T-cell (primary cell): ENCODE data around the gene RHBDD2. TPM values are rescaled to one million over a fixed set of nuclear protein-coding genes. Genes with fewer than 3 reads are reported as not detected.

Experiments used
- ATAC-seq, 4 experiments: fragments of 200-7000 bp in 3 of 4; fragments of 150-1000 bp in 1 of 4; cut with Tn5 transposase; replicated peaks in 1 of 4; 1 replicate in 3 of 4; 2 replicates in 1 of 4; pipeline ENCODE4 v1.10.0; 2021; ENCODE audit warnings: moderate library complexity in 3 of 4, mild to moderate bottlenecking in 2 of 4, moderate number of reproducible peaks in 1 of 4
- CTCF ChIA-PET, 2 donors: fragments of 300-600 bp; sonication (Branson Sonifier 250); formaldehyde crosslinking; loops; one replicate each; lab custom pipeline; 2022; ENCODE audit warnings: antibody characterized with exemption in 2 of 2; lab: Charles Lee
- POLR2A ChIA-PET, 2 donors: fragments of 300-600 bp; sonication (Branson Sonifier 250); formaldehyde crosslinking; loops; one replicate each; lab custom pipeline; 2022; ENCODE audit warnings: antibody characterized with exemption in 2 of 2; lab: Charles Lee
- DNase-seq, 35 experiments: peaks; one replicate each; pipeline versions ENCODE4 v3.0.0 to v3.0.0-alpha.2; 2013 to 2023
- H3K27ac ChIP-seq: one replicate; pipeline ENCODE4 v1.5.1; 2013; ENCODE audit warnings: low read length
- H3K27me3 ChIP-seq, 2 experiments: replicated peaks in 1 of 2; 1 replicate in 1 of 2; 2 replicates in 1 of 2; pipeline versions ENCODE4 v1.6.1 to v1.7.0; 2013; ENCODE audit warnings: low read length in 1 of 2, mixed read lengths in 1 of 2; ENCODE audit not compliant: control insufficient read depth in 2 of 2, insufficient read depth in 2 of 2; ENCODE audit errors: extremely low read depth in 1 of 2
- H3K36me3 ChIP-seq, 2 donors: 1 replicate in 1 of 2; 2 replicates in 1 of 2; pipeline versions ENCODE4 v1.6.1 to v1.7.0; 2013; ENCODE audit warnings: low read length in 1 of 2; ENCODE audit not compliant: control insufficient read depth in 2 of 2, insufficient read depth in 1 of 2; ENCODE audit errors: extremely low read depth in 1 of 2
- H3K4me1 ChIP-seq, 2 experiments: 1 replicate in 1 of 2; 2 replicates in 1 of 2; pipeline versions ENCODE4 v1.6.1 to v1.7.0; 2013; ENCODE audit warnings: low read length in 2 of 2, mixed read lengths in 1 of 2; ENCODE audit not compliant: insufficient read depth in 2 of 2, control insufficient read depth in 1 of 2; ENCODE audit errors: extremely low read depth in 1 of 2
- H3K4me3 ChIP-seq, 2 donors: 1 replicate in 1 of 2; 2 replicates in 1 of 2; pipeline versions ENCODE4 v1.5.1 to v1.7.0; 2013; ENCODE audit warnings: mild to moderate bottlenecking in 2 of 2, low read length in 1 of 2, moderate library complexity in 1 of 2; ENCODE audit not compliant: control insufficient read depth in 1 of 2; ENCODE audit errors: extremely low read depth in 1 of 2
- H3K9me3 ChIP-seq: 2 replicates; pipeline ENCODE4 v1.7.0; 2013
- H3K27ac Mint-ChIP-seq, 2 donors: one replicate each; pipeline ENCODE4 v1.8.0; 2020 to 2021; ENCODE audit warnings: mild to moderate bottlenecking in 2 of 2, mixed read lengths in 2 of 2
- H3K27me3 Mint-ChIP-seq, 2 donors: one replicate each; pipeline ENCODE4 v1.8.0; 2021 to 2022; ENCODE audit warnings: mixed read lengths in 2 of 2
- H3K36me3 Mint-ChIP-seq: one replicate; pipeline ENCODE4 v1.8.0; 2021; ENCODE audit warnings: mixed read lengths
- H3K4me1 Mint-ChIP-seq, 3 donors: one replicate each; pipeline ENCODE4 v1.8.0; 2020 to 2022; ENCODE audit warnings: mixed read lengths in 3 of 3, mild to moderate bottlenecking in 1 of 3
- H3K4me3 Mint-ChIP-seq, 3 donors: one replicate each; pipeline ENCODE4 v1.8.0; 2020 to 2022; ENCODE audit warnings: mild to moderate bottlenecking in 3 of 3, mixed read lengths in 3 of 3, moderate library complexity in 3 of 3
- H3K9me3 Mint-ChIP-seq, 3 donors: one replicate each; pipeline ENCODE4 v1.8.0; 2020 to 2022; ENCODE audit warnings: mixed read lengths in 3 of 3
- WGBS: methylation state at CpG from one replicate; pipeline ENCODE4 v1.1.5; 2013; ENCODE audit warnings: missing lambda C conversion rate; ENCODE audit not compliant: insufficient coverage; 5-methylcytosine and 5-hydroxymethylcytosine counted together
- total RNA-seq, 35 experiments: library from RNA in 6 of 35; stranded (reverse) in 6 of 35; fragments of 120-200 nt in 1 of 35; gene quantifications; one replicate each; pipeline versions ENCODE4 v1.2.1 to v1.2.4 and lab custom pipeline; 2013 to 2026

Gene RHBDD2
- total RNA-seq, 5 donors from 2014 or later (not counting 1 experiment from before 2014, with no cell fraction given): 46.7 to 110 (median 59.4) TPM

DNA sequence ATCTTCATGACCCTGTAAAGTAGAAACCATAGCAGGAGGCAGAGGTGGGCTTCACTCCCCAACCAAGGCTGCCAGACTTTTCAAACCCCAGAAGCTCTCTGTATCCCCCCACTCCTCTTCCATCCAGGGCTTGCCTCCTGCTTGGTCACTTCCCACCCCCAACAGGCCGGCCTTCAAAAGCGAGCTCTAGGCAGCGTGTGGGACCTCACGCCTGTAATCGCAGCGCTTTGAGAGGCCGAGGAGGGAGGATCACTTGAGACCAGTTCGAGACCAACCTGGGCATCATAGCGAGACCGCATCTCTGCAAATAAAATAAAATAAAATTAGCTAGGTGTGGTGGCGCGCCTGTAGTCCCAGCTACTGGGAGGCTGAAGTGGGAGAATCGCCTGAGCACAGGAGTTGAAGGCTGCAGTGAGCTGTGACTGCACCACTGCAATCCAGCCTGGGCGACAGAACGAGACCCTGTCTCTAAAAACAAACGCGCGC lies 35.4 kb downstream of the RHBDD2 start:
- peaks cover 25 to 35% (median 30%) of the 10 kb centered on the region in 3 donors for H3K4me1 Mint-ChIP-seq
- Histone ChIP-seq H3K4me3 (peak overlapping the region; percentile 87 to 89), H3K27me3 (no peaks in the 10 kb centered on the region), H3K4me1 (peaks cover 3 to 40% of the 10 kb centered on the region in 2 experiments), H3K27ac (peak overlapping the region; percentile 93), H3K9me3 (no peaks in the 10 kb centered on the region), H3K36me3 (no peaks in the 10 kb centered on the region)
- no peaks in the 10 kb centered on the region for H3K27me3 Mint-ChIP-seq
- POLR2A ChIA-PET: interaction anchor here (0.6 to 1.1 kb wide), 5 partner anchors 34 to 186 kb away, joined by 3 to 4 read pairs (median 4); partner anchors contain the start of genes HIP1 (in 1 of the 2) and RHBDD2 (in 1 of the 2)
- DNase-seq (no peak), ATAC-seq (no peak)
- CTCF ChIA-PET: interaction anchor here (0.6 kb wide), 2 partner anchors 36 to 348 kb away, joined by 3 to 4 read pairs; no protein-coding TSS in a partner anchor
- H3K4me3 Mint-ChIP-seq: peak overlapping the region; percentile 90 to 93 (median 90)
- 46% methylated on average over 17 of the region's 18 CpGs for WGBS
- no peaks in the 10 kb centered on the region for H3K9me3 Mint-ChIP-seq
- H3K27ac Mint-ChIP-seq: peak overlapping the region; percentile 97 to 98
- no peaks in the 10 kb centered on the region for H3K36me3 Mint-ChIP-seq

DNA sequence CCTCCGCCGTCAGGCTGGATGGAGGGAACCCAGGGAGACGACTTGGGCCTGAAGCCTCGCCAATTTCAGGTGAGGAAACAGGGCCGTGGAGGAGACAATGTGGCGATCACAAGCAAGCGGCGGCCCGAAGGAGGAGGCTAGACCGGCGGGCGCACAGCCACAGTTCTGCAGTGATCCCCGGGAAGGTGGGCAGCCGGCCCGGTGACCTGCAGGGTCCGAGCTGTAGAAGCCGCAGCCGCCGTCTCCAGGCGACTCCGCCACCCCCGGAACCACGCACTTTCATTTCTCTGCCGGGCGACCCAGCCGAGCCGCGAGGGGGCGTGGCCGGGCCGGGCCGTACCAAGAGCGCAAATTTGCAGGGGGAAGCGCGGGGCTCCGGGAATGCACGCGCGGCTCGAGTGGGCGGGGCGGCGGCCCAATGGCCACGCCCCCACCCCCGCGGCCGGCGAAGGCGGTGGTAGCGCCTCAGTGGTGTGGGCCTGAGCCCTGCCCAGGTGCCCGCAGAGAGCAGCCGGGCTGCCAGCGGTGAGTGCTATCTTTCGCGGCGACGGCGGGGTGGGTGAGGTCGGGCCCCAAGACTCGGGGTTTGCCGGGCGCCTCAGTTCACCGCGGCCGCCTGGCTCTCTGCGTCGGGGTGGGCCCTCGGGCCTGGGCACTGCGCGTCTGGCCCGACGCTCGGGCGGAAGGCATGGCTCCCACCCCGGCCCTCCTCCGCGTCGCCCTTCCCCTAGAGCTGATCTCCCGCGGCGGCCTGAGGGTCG lies 36.0 kb downstream of the RHBDD2 start, which contains the start of gene POR:
Gene POR, plus strand, starts transcription at position 501 of the 761 bp plus-strand sequence. CDS start 38,847 bp downstream, outside the sequence.
- ATAC-seq (peak; percentile 92 to 96 (median 95)), DNase-seq (peak; percentile 89 to 99 (median 95))
- no peaks in the 10 kb centered on the region for H3K27me3 Mint-ChIP-seq
- Histone ChIP-seq H3K27ac (peak within 1 kb of the TSS; percentile 93), H3K36me3 (no peaks in the 10 kb centered on the region), H3K4me3 (peak within 1 kb of the TSS; percentile 87 to 89), H3K9me3 (no peaks in the 10 kb centered on the region), H3K27me3 (no peaks in the 10 kb centered on the region), H3K4me1 (peaks cover 3 to 40% of the 10 kb centered on the region in 2 experiments)
- H3K9me3 Mint-ChIP-seq: no peaks in the 10 kb centered on the region
- peak within 1 kb of the TSS; percentile 90 to 93 (median 90) for H3K4me3 Mint-ChIP-seq
- ChIA-PET POLR2A (interaction anchor here (0.6 to 1.8 kb wide), 8 partner anchors 14 to 479 kb away, joined by 3 to 8 read pairs (median 3); partner anchors contain the start of genes HIP1 (in 1 of the 2) and RHBDD2 (in 1 of the 2)), CTCF (interaction anchor here (0.5 to 1.1 kb wide), 5 partner anchors 36 to 347 kb away, joined by 3 to 4 read pairs (median 3); no protein-coding TSS in a partner anchor)
- peak within 1 kb of the TSS; percentile 97 to 98 for H3K27ac Mint-ChIP-seq
- WGBS: under 1% methylated on average over 82 of the region's 82 CpGs
- no peaks in the 10 kb centered on the region for H3K36me3 Mint-ChIP-seq
- H3K4me1 Mint-ChIP-seq: peaks cover 30 to 40% (median 36%) of the 10 kb centered on the region in 3 donors

DNA sequence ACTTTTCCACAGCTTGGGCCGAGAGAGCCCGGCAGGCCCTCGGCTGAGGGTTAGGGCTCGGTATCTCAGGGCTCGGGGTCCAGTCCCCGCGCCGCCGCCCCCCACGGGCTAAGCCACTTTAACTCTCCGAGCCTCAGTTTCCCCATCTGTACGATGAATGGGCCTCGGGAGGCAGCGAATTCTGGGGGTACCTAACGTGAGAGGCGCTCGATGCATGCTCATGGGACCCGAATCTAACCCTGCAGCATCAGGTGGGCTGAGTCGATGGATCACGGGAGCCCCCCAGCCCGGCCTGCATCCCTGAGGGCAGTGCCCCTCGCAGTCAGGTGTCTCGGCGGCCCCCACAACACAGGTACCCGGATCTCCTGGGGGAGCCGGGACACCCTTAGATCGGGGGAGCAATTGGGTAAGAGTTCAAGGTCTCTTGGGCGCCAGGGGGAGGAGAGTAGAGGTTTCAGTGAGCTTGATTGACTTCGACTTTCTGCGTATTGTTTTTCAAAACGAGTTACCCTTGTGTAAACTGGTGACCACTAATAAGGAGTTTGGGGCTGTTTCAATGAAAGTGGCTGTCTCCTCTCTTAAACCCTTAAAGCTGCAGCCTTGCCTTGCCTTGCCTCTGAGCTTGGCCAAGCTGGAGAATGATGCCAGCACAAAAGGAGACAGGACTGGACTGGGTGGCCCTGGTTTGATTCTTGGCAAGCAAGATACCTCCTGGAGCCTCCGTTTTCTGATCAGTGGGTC lies 36.8 kb downstream of the RHBDD2 start:
- H3K4me3 Mint-ChIP-seq: peak overlapping the region; percentile 90 to 93 (median 90)
- H3K36me3 ChIP-seq: no peaks in the 10 kb centered on the region
- H3K9me3 ChIP-seq: no peaks in the 10 kb centered on the region
- DNase-seq (peak in 17 of 35 experiments; percentile 3 to 47 (median 19)), ATAC-seq (peak in 2 of 4 experiments; percentile 6 to 10)
- no peaks in the 10 kb centered on the region for H3K27me3 ChIP-seq
- peaks cover 3 to 42% of the 10 kb centered on the region in 2 experiments for H3K4me1 ChIP-seq
- peak overlapping the region; percentile 81 to 89 for H3K4me3 ChIP-seq
- H3K36me3 Mint-ChIP-seq: peaks cover 2% of the 10 kb centered on the region
- no peaks in the 10 kb centered on the region for H3K9me3 Mint-ChIP-seq
- H3K27me3 Mint-ChIP-seq: no peaks in the 10 kb centered on the region
- H3K4me1 Mint-ChIP-seq: peaks cover 30 to 44% (median 41%) of the 10 kb centered on the region in 3 donors
- WGBS: 2% methylated on average over 32 of the region's 32 CpGs
- ChIA-PET POLR2A (interaction anchor here (0.6 to 1.8 kb wide), 7 partner anchors 7 to 478 kb away, joined by 3 to 8 read pairs (median 3); no protein-coding TSS in a partner anchor), CTCF (interaction anchor here (0.5 to 1.5 kb wide), 5 partner anchors 37 to 105 kb away, joined by 3 to 5 read pairs (median 3); partner anchors contain the start of gene RHBDD2 (in 1 of the 2))
- peak overlapping the region; percentile 27 for H3K27ac ChIP-seq
- peak overlapping the region; percentile 78 to 84 for H3K27ac Mint-ChIP-seq

DNA sequence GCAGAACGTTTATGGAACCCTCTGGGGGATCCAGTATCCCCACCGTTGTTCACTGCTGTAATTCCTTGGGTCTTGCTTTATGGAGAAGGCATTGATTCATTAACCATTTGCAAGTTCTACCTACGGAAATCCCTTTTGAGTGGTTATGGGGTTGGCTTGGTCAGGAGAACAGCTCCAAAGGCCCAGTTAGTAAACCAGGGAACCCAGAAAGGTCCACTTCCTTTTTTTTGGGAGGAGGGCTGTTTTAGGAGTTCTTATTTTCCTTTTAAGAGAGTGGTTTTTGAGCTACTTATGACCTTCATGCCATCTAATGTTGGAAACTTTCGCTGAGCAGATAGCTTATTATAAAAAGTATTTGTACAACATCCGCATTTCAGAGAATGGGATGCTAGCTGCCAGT lies 37.4 kb downstream of the RHBDD2 start:
- Histone ChIP-seq H3K27me3 (no peaks in the 10 kb centered on the region), H3K4me3 (peak overlapping the region in 1 of 2 donors; percentile 89), H3K36me3 (no peaks in the 10 kb centered on the region), H3K4me1 (peaks cover 3 to 46% of the 10 kb centered on the region in 2 experiments), H3K27ac (no peak overlapping the region), H3K9me3 (no peaks in the 10 kb centered on the region)
- Mint-ChIP-seq H3K4me3 (peak overlapping the region; percentile 90 to 93 (median 90)), H3K36me3 (peaks cover 7% of the 10 kb centered on the region), H3K27me3 (no peaks in the 10 kb centered on the region), H3K4me1 (peaks cover 31 to 50% (median 46%) of the 10 kb centered on the region in 3 donors), H3K27ac (peak overlapping the region in 1 of 2 donors; percentile 84), H3K9me3 (no peaks in the 10 kb centered on the region)
- WGBS: 70% methylated on average over 2 of the region's 5 CpGs
- CTCF ChIA-PET: interaction anchor here in 1 of 2 donors (0.6 to 1.5 kb wide), 4 partner anchors 38 to 104 kb away, joined by 3 to 5 read pairs (median 3); partner anchors contain the start of gene RHBDD2
- DNase-seq (no peak), ATAC-seq (no peak)
- POLR2A ChIA-PET: interaction anchor here (0.6 to 1.8 kb wide), 6 partner anchors 8 to 478 kb away, joined by 3 to 8 read pairs (median 3); no protein-coding TSS in a partner anchor

DNA sequence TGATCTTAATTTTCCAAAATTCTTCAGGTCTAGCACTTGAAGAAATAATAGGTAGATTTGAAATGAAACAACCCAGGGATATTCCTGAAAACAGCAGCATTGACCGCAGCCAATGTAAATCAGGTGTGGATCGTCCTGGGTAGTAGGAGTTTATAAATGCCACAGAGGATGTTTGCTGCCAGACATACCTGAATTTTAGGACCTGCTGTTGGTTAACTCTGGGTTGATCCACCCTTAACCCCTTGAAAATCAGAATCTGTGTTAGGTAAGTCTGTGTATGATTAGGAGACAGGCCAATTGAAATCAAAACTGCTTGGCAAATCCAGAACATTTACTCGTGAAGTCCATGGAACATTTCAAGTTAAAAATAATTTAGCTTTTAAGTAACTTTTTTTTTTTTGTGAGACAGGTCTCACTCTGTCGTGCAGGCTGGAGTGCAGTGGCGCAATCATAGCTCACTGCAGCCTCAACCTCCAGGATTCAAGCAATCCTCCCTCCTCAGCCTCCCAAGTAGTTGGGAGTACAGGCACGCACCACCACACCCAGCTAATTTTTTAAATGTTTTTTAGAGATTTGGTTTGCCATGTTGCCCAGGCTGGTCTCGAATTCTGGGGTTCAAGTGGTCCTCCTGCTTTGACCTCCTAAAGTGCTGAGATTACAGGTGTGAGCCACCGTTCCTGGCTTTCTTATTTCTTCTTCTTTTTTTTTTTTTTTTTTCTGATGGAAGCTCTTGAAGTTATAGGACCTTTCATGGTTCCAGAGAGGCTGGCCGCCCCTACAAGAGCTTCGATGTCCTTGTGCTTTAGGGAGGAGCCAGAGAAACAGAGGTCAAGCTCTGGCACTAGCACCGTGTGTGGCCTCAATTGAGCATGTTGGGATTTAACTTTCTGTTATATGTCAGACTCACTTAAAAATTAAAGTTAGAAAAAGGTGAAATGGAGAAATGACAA lies 38.1 kb downstream of the RHBDD2 start:
- peaks cover 8% of the 10 kb centered on the region for H3K36me3 Mint-ChIP-seq
- Histone ChIP-seq H3K4me3 (no peak overlapping the region), H3K36me3 (no peaks in the 10 kb centered on the region), H3K27me3 (no peaks in the 10 kb centered on the region), H3K27ac (no peak overlapping the region), H3K4me1 (peaks cover 3 to 46% of the 10 kb centered on the region in 2 experiments), H3K9me3 (no peaks in the 10 kb centered on the region)
- POLR2A ChIA-PET: interaction anchor here (0.6 to 1.8 kb wide), 8 partner anchors 9 to 477 kb away, joined by 3 to 11 read pairs (median 4); no protein-coding TSS in a partner anchor
- no peaks in the 10 kb centered on the region for H3K27me3 Mint-ChIP-seq
- ATAC-seq: no peak
- no peaks in the 10 kb centered on the region for H3K9me3 Mint-ChIP-seq
- WGBS: 96% methylated on average over 4 of the region's 11 CpGs
- no peak for DNase-seq
- no peak overlapping the region for H3K27ac Mint-ChIP-seq
- peak overlapping the region; percentile 90 to 93 (median 90) for H3K4me3 Mint-ChIP-seq
- CTCF ChIA-PET: interaction anchor here (0.6 to 1.5 kb wide), 5 partner anchors 27 to 103 kb away, joined by 3 to 5 read pairs (median 4); partner anchors contain the start of gene RHBDD2 (in 1 of the 2)
- H3K4me1 Mint-ChIP-seq: peaks cover 38 to 56% (median 52%) of the 10 kb centered on the region in 3 donors
